CD4-positive, alpha-beta T cell treated with Interleukin-15 for 4 hours (primary cell): ENCODE measurements around the gene PCYT2.
"Not testable (repeated sequence)": the region's sequence is repeated elsewhere in the genome, so short reads cannot be mapped to it uniquely, and the experiment has no call there.

Experiments
- DNase-seq: peaks from one replicate; pipeline ENCODE4 v3.0.0-alpha.2; 2020; ENCODE audit warnings: low spot score

PCYT2 gene

DNA sequence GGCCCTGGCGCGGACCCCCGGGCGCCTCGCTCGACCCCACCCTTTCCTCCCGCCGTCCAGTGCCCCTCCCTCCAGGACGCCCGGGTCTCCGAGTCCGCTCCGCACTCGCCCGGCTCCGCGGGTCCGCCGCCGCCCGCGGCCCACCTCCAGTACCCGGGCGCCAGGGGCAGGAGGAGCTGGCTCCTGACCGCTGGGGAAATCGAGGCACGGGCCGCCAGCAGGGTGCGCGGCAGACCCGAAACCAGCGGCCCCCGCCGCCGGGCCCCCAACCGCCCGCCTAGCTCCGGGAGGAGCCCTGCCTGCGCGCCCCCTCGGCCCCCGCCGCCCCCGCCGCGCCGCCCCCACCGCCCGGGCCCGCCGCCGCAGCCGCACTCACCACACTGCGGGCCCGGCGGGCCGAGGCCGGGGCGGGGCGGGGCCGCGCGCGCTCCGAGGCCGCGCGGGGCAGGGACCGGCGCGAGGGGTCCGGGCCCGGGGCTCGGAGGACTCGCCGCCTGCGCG lies 16.0 kb upstream of the PCYT2 start:
- no peak for DNase-seq

DNA sequence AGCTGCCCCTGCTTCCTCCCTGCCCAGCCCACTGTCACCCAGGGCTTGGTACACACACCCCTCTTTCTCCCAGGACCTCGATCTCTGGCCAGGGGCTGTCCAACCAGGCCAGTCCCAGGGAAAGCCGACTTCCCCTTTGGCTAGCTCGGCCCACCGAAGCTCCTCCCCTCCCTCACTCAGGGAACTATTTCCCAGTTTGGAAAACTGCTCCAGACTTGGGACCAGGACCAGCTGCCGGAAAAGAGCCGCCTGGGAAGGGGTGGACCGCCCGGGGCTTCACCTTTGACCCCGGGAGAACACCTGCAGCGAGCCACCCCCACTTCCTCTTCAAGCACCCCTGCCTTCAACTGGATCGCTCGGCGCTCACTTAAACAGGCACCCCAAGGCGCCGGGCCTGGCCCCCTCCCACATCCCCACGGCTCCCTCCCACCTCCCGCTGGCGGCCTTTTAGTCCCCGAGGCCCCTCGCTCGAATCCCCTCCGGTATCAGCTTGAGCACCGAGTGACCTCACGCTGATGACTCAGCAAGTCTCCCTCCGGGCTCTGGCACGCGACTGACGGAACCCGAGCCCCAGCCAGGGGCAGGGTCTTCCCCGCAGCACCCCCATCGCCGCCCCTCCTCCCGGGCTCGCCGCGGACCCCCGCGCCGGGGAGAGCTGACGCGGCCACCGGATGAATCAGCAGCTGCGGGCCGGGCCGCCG lies 15.4 kb upstream of the PCYT2 start:
- peak; percentile 52 for DNase-seq

DNA sequence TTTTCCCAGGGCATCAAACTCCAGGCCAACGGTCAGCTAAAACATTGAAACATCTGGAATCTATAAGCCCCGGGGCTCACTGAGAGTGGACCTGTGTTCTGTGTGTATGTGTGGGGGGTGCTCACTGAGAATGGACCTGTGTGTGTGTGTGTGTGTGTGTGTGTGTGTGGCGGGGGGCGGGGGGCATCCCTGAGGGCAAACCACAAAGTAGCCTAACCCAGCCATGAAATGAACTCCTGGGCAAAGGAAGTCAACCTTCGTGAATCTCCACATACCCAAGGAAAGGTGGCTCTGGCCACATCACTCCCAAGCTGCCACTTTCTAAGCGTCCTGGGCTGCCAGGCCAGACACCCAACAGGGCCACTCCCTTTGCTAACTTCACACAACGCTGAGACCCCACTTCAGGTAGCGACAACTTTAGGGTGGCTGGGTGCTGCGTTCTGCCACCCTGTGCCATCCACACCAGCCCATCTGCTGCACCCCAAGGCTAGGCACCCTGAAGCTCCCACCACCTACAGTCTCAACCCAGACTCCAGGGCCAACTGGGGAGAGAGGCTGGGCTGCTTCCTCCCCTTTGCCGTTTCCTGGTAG lies 14.8 kb upstream of the PCYT2 start:
- no peak for DNase-seq

DNA sequence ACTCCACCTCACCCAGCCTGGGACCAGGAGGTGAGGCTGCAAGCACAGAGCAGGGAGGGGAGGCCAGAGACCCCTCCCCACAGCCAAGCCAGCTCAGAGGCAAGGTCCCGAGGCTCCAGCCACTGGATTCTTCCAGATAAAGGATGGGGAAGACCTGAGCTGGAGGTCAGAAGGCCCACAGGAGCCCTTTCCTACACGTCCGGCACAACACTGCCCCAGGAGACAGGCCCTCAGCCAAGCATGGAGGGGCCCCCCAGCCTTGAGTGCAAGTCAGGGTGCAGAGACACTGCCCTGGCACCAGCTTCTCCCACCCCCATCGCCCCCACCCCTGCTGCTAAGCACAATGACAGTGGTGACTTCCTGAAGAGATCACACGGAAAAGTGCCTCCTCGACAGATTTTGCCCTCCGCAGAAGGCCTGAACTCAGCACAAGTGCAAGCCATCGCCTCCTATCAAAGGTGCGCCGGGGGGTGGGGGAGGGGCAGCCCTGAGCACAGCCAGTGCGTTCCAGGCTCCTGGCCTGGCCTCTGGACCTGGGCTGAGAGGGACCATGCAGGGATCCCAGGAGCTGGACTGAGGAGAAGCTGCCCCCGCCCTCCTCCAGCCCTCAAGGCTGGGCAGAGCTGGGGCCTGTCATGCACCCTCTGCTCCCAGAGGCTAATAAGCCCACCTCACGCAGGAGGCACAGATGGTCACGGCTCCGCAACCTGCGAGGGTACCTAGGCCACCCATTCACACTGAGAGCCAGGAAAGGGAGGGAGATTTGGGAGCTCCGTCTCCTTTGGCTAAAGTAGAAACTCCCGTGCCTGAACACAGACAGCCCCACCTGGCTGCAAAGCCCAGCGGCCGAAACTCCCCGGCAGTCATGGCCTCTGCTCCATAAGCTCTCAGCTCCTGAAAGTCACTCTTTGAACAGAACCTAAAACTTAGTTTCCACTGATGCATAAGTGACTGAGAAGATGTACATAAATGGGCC lies 13.6 kb upstream of the PCYT2 start:
- peak; percentile 18 for DNase-seq

DNA sequence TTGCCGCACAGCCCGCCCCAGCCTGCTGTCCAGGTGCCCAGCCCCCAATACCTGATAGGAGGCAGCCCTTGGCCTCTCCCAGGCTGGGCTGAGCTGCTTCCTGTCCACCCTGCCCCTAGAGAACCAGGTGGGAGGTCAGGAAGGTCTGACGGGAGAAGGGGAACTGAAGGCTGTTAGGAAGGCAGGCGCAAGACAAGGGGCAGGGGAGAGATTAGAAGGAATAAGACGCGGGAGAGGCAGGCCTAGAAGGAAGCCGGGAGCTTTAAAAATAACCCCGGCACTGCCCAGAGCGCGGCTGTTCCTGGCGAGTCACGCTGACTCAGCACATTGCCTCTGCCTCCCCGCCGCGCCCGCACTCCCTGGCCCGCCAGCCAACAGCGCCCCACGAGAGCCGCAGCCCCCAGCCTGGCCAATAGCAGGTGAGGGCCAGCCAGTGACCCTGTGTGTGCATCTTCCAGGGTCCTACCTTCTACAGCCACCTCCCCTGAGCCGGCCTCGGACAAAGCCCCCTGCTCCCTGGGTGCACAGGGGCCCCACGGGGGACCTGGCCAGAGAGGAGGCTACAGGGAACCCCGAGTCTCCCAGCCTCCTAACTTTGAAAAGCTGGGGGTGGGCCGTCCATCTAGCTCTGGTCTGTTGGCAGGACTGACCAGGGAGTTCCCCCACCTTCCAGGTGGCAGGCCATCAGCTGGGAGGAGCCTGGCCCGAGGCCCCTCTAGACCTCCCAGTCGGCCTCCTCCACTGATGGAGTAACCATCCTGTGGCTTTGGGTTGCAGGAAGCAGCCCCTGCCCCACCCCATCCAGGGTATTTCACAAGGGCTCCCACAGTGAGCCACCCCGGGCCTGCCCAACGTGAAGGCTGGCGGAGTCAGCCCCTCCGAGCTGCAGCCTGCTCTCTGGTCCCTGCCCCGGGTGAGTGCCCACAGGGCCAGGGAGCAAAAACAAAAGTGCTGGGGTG lies 12.4 kb upstream of the PCYT2 start:
- no peak for DNase-seq

DNA sequence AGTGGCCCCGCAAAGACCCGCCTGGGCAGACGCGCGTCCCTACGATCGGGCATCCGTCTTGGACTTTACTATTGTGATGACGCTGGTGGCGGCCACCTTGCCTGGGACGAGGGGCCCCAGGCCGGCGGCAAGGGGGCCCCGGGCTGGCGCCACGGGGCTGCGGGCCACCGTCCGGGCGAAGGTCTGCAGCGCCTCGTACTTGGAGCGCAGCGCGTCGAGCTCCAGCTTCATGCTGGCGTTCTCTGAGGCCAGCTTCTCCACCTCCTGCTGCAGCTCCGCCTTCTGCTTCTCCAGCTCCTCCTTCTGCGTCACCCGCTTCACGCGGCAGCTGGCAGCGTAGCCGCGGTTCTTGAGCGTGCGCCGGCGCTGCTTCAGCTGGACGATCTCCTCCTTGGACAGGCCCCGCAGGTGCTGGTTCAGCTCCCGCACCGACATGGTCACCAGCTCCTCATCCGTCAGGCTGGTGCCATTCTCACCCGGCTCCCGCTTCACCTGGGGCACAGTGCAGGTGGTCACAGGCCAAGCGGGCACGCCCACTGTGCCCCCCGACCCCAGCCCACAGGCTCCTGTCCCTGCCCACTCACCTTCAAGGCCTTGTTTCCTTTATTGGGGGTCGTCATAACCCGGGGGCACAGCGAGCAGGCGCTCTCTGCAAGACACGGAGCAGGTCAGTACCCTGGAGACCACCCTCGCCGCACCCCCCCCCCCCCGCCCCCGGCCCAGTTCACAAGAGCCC lies 11.5 kb upstream of the PCYT2 start:
- no peak for DNase-seq

DNA sequence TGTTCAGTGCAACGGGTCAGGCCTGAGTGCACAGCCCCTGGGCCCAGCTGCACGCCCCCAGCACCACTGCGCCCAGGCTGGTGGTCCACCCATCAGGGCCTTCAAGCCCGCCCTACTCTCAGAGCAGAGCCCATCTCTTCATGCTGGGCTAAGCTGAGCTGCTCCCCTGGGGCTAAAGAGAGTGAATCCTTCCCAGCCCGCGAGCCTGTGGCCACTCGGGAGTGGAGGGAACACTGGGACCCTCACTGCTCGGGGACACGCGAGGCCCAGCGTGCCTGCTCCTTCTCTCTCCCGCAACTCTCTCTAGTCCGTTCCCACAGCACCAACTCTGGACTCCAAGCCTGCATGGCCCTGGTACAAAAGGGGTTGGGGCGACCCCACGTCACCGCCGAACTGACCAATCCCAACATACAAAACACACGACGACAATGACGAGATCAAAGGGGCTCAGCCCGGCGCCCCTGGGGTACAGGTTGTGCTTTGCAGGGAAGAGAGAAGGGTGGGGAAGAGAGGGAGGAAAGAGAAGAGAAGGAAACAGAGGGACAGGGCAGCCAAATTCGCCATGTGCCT lies 10.9 kb upstream of the PCYT2 start:
- no peak for DNase-seq

DNA sequence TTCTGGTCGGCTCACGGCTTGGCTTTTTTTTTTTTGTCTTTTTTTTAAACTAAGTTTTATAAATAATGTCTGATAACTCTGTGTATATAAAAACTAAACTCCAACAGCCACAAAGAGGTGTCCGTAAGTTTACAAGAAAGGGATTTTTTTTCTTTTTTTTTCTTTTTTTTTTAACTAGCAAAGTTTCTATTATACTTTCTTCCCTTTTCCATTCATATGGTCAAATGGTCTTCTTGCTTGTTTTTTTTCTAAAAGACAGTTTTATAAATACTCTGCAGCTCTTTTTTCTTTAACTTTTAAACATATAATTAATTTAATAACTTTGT lies 10.3 kb upstream of the PCYT2 start:
- DNase-seq, result no peak

DNA sequence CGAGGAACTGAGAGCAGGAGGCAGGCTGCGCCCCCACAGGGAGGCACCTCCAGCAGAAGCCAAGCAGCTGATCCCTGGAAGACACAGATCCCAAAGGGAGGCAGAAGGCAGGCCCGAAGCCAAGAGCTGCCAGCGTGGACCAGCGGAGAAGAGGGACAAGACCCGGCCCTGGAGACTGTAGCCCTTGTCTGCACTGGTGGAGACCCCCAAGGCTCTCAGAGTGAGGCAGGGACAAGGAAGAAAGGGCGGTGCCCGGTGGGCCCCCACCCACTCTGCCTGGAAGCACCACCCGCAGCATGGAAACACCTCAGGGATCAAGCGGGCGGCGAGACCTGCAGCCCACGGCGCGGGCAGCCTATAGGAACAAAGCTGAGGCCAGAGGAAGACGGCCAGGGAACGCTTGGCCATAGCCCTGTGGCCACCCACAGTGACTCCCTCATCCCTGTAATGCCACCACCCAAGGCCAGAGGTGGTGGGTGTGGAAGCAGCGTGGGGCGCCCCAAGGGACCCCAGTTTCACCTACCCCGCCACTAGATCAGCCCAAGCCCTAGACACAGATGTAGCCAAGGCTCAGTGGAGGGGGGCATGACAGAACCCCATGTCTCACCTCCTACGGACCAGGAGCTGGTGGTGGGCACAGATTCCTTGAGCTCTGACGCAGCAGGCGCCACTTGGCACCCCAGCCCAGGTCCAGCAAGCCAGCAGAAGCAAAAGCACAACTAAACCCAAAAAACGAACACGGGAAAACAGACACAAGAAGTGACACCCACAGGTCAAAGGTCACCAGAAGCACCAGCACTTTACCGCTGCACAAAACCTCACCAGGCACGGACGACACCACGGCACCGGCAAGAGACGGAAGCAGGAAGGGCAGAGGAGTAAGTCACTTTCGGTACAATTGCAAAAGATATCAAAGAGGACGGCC lies 9.7 kb upstream of the PCYT2 start:
- no peak for DNase-seq

DNA sequence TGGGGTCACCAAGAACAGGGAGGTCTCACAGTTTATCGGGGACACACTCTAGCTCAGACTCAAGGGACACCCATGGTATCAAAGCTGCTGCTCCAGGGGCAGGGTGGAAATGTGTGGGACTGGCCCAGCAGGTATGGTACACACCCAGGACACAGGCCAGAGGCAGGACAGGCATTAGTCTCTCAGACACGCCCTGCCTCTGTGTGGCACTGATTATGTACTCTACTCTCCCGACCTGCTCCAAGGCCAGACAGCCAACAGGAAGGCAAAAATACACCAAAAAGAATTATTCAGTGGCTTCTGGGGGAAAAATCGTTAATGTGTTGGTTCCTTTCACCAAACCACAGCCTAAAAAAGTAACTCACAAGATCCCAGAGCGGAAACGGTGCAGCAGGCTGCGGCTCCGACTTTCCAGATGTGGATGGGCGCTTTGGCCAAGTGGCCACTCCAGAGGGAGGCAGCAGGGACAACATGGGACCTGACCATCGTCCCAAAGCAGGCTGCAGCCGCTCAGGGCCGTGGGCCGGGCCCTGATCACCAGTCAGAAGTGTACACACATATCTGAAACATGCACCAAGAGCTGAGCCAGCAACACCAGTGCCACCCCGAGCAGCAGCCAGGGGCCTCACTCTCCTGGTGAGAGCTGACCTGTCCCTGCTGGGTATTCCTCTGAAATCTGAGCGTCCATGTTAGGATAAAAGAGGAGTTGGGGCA lies 7.8 kb upstream of the PCYT2 start:
- DNase-seq, result no peak

DNA sequence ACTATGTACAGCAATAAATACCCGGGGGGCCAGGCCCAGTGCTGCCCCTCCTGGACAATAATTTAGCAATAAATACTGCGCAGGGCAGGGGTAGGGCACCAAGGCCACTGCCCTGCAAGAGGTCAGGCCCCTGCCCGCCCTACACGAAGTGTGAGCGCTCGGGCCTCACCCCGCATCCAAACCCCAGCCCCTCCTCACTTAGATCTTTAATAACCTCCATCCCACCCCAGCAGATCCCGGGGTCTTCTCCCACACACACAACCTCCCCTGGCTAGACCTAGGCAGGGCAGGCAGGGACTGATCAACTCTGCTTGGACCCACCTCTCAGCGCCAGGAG lies 7.1 kb upstream of the PCYT2 start:
- not testable (repeated sequence) for DNase-seq

DNA sequence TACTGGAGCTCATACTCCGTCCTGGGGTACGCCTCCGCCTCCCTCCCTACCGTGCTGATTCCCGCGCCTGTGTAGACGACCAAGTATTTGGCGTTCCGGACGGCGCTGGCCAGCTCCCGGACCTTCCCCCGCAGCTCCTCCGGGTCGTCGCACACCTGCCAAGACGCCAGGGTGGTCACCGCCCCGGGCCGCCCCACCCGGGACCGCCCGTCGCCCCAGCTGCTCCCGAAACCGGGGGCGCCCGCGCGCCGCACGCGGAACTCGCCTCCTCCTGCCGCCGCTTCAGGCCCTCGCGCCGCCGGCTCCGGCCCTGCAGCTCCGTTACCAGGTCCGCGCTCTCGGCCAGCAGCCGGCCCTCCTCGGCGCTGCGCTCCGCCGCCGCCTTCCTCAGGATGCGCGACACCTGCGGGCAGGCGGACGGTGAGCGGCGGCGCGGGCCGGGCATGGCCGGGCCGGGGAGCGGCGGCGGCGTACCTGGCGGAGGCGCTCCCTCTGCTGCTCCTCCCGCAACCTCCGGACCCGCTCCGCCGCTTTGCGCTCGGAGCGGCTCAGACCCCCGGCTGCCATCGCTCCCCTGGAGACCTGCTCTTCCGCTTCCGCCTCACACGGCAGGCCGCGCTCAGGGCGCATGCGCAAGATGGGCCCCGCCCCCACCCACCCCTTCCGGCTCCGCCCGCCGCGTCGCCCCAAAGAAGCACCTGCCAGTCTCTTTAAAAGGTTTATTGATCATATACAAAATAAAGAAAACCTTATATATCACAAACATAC lies 6.5 kb upstream of the PCYT2 start, which contains the start of gene SIRT7:
SIRT7 (minus strand) TSS at position 612 of the 768 bp plus-strand sequence; CDS start at position 567, 45 bp downstream.
- DNase-seq, result peak; percentile 86

DNA sequence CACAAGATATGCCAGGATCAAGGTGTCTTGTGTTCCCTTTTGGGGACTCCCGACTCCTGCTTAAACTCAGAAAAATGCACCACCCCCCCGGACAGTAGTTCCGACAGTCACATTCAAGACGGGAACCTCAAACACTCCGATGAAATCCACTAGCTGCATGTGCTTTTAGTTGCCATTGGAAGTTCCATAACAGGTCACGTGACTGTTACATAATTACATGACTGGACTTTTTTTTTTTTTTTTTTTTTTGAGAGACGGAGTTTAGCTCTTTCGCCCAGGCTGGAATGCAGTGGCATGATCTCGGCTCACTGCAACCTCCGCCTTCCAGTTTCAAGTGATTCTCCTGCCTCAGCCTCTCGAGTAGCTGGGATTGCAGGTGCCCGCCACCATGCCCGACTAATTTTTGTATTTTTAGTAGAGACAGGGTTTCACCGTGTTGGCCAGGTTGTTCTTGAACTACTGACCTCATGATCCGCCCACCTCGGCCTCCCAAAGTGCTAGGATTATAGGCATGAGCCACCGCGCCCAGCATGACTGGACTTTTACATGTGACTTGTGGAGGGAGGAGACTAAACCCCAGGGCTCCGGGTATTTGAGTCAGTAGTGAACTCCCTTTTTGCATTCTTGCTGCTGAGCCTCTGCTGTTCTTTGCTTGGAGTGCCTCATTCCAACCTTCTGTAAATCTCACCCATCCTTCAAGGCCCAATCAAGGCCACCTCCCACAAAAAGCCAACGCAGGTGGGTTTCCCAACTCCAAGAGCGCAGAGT lies 5.2 kb upstream of the PCYT2 start:
- no peak for DNase-seq

DNA sequence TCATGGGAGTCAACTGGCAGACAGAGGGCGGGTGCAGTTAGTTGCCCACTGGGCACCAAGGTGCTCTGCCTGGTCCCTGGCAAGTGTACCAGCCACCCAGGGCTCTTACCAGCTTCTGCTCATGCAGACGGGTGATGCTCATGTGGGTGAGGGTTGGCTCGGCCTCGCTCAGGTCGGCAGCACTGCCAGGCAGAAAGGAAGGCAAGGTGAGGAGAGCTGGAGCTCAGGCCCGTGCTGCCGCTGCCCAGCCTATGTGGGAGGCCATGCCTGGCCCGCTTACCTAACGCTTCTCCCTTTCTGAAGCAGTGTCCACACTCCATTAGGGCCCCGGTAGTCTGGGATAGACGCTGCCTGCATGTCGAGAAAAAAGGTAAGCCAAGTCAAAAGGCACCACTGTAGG lies 4.1 kb upstream of the PCYT2 start:
- no peak for DNase-seq

DNA sequence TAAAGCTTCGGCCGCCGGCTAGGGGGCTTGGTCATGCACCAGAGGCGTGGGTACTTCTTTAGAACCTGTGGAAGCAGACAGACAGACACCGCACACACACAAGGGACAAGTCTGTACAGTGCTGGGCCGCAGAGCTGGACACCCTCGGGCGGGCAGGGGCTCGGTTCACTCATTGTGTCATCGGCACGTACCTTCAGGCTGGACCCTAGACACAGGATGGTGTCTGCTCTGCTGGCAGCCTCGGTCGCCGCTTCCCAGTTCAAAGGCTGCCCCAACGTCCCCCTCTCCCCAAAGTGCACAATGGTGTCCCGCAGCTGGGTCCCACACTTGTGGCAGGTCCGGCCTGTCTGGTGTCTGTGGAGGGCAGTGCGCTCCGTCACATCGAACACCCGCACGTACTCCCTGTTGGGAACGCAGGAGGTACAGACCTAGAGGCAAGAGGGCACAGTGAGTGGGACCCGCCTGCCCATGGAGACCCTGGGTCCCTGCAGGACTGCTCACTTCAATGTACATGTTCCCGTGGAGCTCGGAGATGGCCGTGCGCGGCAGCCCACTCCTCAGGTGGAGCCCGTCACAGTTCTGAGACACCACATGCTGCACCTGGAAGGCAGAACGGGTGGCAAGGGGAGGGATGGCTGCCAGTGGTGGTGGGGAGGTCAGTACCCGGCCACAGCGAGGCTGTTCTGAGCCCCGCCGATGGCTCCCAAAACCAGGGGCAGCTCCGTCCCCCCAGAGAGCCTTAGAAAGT lies 3.1 kb upstream of the PCYT2 start:
- DNase-seq, result no peak

DNA sequence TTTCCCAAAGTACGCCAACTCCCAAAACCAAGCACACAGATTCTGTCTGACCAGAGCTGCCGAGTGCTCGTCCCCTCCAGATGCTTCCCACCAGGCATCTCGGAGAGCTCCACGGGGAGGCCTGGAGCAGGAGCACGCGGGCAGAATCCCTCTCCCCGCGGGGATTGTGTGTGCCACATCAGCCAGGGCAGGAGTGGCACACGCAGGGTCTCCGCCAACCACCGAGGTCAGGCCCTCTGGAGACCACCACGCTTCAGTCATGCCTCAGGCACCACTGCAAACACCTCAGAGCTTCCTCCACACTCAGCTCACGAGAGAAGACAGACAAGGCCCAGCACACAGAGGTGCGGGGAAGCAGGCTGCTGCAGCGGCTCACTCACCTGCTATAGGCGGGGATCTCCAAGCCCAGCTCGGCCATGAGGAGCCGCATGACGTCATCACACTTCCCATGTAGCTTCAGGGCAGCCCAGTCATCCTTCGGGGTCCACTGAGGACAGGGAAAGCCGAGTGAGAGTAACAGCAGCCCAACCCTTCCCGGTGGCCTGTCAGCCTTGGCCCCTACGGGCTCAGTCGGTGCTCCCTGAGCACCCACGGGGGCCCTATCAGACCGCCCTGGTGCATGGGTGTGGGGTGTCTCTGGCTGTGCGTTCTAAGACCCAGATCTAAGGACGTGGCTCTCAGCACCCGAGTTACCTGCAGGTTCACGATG lies 2.3 kb upstream of the PCYT2 start:
- no peak for DNase-seq
